GM18517 (cell line): ENCODE data around the gene AGPAT2.

Source experiments
- ATAC-seq: cut with Tn5 transposase; IDR thresholded peaks from one replicate; pipeline ENCODE4 v1.9.1; 2021; ENCODE audit warnings: mild to moderate bottlenecking, moderate library complexity; ENCODE audit not compliant: unreplicated experiment

Gene AGPAT2

DNA sequence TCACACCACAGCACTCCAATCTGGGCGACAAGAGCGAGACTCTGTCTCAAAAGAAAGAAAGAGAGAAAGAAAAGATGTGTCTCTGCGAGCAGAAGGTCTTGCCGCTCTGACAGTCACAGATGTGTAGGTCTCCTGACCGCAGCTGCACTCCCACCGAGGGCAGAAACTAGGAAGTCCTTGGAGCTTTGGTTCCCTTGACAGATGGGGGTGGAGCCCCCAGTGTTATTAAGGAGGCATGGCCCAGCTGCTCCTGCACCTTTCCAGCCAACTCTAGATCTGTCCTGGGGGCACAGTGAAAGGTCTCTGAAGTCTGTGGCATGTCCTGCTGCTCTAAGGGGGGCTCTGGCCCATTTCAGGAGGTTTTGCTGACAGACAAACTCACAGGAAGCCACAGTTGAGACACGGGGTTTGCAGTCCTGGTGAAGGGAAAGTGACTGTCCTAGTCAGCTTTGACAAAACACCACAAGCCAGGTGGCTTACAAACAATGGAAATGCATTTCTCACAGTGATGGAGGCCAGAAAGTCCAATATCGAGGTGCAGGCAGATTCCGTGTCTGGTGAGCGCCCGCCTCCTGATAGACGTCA lies 16.1 kb upstream of the AGPAT2 start:
- ATAC-seq: no peak

- ATAC-seq: no peak
Measured at GRCh38 chr9:136701668-136702053, 14.4 kb upstream of the AGPAT2 start.

- ATAC-seq: no peak
Measured at GRCh38 chr9:136700959-136701667, 13.9 kb upstream of the AGPAT2 start.

DNA sequence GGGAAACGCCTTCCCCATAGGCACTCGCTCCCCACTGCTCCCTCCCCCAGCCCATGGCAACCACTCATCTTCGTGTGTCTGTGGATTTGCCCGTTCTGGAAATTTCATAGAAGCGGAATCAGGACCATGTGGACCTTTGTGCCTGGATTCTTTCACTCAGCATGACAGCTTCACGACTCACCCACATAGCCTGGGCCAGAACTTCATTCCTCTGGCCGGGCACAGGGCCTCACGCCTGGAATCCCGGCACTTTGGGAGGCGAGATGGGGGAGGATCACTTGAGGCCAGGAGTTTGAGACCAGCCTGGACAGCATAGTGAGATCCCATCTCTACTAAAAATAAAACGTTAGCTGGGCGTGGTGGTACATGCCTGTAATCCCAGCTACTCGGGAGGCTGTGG lies 13.0 kb upstream of the AGPAT2 start:
- ATAC-seq: no peak

DNA sequence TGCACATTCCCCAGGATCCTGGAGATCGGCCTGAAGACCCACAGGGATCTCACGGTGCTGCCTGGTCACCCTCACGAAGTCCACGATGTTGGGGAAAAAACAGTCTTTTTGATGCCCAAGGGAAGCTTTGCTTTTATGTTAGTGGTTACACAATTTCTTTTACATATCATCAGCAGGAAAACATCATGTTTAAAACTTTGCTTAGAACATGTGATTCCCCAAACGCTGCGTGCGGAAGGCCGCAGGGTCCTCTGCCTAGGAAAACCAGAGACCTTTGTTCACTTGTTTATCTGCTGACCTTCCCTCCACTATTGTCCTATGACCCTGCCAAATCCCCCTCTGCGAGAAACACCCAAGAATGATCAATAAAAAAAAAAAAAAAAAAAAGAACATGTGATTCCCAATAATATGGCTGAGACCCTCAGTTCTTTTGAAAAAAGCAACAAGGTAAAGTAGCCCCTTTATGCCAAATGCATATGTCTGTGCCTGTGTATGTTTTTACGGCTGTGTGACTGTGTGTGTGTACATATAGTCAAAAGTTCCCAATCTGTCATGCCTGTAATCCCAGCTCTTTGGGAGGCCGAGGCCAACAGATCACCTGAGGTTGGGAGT lies 11.5 kb upstream of the AGPAT2 start:
- ATAC-seq: no peak

GRCh38 chr9:136697821-136698526 lies 10.7 kb upstream of the AGPAT2 start:
- no peak for ATAC-seq

- ATAC-seq: no peak
Measured at GRCh38 chr9:136697146-136697820, 10.0 kb upstream of the AGPAT2 start.

DNA sequence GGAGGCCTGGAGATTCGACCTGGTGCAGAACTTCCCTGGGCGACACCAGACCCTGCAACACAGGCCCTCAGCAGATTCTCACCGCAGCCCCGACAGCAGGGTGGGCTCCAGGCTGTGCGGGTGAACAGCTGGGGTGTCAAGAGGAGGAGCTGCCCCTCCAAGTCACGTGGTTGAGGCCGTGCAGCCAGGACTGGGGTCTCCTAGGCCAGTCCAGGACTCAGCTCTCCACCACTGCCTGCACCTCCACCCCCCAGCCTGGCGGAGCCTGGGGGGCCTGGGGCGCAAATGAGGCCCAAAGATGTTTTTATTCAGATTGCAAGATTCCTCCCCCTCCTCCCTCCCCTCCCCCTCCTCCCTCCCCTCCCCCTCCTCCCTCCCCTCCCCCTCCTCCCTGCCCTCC lies 9.2 kb upstream of the AGPAT2 start:
- ATAC-seq: no peak

DNA sequence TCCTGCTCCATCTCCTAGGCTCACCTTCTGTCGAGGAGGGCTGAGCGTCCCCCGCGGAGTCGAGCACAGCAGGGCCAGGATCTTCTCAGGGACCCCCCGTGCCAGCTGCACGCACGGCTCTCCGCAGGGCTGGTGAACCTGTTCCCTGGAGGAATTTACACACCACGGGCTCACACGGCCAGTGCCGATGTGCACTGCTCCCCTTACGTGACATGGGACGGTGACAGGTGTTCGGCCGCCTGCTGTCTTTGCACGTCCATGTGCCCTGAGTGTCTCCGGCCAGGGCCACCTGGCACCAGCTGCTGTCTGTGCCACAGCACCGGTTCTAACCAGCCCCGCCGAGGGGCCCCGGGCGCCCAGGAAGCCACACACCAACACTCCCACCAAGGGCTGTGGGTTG lies 8.7 kb upstream of the AGPAT2 start:
- ATAC-seq: no peak

GRCh38 chr9:136695435-136695895 lies 8.2 kb upstream of the AGPAT2 start:
- no peak for ATAC-seq

DNA sequence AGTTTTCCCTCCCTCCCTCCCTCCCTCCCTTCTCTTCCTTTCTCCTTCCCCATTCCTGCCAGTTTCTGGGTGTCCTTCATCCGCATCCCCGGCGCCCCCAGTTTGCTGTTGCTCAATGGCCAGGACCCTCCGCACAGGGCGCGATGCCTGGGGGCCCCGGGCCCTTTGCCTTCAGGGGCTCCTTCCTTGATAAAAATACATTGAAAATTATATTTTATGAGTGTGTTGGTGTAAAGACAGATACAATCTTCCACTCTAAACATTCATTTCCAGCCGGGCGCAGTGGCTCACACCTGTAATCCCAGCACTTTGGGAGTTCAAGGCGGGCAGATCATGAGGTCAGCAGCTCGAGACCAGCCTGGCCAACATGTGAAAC lies 7.6 kb upstream of the AGPAT2 start:
- no peak for ATAC-seq

DNA sequence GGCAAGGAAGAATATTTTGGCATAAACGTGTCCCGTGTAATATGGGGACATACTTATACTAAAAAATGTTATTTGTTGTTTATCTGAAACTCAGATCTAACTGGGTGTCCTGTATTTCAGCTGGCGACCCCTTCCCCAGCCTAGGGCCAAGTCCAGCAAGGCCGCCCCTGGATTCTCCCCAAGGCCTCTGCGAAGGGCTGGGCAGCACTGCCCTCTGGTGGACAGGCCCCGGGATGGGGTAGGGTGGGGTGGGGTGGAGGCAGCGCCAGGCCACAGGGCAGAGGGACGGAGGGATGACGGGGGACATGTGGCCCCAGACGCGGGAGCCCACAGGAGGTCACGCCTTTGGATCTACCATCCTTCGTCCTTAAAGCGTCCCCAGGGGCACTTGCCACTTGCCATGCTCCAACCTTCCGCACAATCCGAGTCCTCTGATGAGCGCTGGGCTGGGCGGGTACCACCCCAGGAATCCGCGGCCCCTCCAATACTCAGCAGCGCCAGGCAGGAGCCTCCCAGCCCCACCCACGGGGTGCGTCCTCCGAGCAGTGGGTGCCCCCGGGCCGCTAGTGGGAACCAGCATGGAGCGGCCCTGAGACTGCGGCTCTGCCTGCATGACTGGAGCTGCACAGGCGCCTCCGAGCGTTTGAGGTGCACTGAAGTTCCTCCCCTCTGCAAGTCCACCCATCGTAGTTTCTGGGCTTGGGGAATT lies 7.1 kb upstream of the AGPAT2 start:
- ATAC-seq: no peak

GRCh38 chr9:136693490-136694162 lies 6.4 kb upstream of the AGPAT2 start:
- ATAC-seq: no peak

GRCh38 chr9:136693135-136693489 lies 5.9 kb upstream of the AGPAT2 start:
- ATAC-seq: no peak

- no peak for ATAC-seq
Measured at GRCh38 chr9:136692185-136693134, 5.2 kb upstream of the AGPAT2 start.

DNA sequence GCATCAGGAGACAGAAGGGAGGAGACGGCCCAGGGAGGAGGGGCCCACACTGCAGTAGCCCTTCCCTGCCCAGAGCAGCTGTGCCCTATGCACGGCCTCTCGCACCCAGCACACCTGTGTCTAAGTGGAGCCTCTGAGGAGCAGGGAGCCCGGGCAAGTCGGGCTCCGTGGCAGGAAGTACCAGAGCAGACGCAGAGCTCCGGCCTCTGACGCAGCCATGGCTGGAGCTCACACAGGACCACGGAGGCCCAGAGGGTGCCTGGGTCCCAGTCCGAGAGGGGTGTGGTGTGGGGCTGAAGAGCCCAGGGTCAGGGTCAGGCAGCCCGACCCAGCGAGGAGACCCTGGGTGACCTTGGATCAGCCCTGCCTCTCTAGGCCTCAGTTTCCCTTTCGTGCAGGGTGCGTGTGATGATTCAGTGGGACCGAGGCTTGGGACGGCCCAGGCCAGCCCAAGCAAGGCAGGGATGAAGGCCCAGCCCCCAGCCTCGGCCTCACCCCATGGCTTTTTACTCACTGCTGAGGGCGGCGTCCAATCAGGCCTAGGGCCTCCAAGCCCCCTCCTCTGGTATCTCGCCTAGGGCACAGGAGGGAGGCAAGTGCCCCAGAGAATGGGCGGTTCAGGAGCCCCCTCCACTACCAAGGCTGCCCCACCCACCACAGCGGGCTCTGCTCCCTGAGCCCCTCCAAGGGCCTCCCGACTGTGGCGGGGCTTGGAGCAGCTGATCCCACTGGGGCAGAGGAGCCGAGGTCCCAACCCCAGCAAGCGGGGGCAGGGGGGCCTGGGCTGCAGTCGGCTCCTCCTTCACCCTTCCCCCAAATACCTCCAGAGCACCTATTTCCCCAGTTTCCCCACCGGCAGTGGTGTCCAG lies 4.3 kb upstream of the AGPAT2 start:
- no peak for ATAC-seq

DNA sequence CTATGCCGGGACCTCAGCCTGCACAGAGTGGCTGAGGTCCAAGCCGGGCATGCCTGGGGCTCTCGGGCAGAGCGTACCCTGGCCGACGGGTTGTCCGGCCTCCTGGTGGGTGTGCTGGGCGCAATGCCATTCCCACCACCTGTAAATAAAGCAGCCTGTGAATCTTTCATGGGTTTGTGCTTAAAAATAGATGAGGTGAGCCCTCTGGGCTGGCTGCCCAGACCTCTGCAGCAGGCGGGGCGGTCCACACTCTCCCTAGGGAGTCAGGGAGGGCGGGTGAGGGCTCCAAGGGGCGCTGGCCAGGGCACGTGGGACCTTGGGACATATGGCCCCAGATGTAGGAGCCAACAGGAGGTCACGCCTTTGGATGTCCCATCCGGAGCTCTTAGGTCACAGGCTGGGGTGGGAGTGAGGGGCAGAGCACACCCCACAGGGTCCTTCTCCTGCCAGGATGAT lies 3.6 kb upstream of the AGPAT2 start:
- no peak for ATAC-seq
